ENCODE data around the gene NAE1. TPM values are rescaled to one million over a fixed set of nuclear protein-coding genes. Genes with fewer than 3 reads are reported as not detected.
"Not testable (repeated sequence)": the region's sequence is repeated elsewhere in the genome, so short reads cannot be mapped to it uniquely, and the experiment has no call there.

Gene NAE1
- total RNA-seq, 1 experiment from 2014 or later = 129 TPM

- H3K36me3 Mint-ChIP-seq = no peaks in the 10 kb centered on the region
- TF ChIP-seq HMGXB4 (CRISPR knock-in tag; IDR thresholded peaks at IDR 0.05) (no peak), KAT7 (CRISPR knock-in tag; IDR thresholded peaks at IDR 0.05; ENCODE audit: borderline replicate concordance) (no peak), CREB1 (CRISPR knock-in tag; IDR thresholded peaks at IDR 0.05) (no peak), CREM (CRISPR knock-in tag; IDR thresholded peaks at IDR 0.05) (no peak), ZNF425 (CRISPR knock-in tag; conservative IDR thresholded peaks at IDR 0.05) (no peak), MAX (CRISPR knock-in tag; IDR thresholded peaks at IDR 0.05) (no peak), MYBL2 (CRISPR knock-in tag; IDR thresholded peaks at IDR 0.05) (no peak), ZNF532 (CRISPR knock-in tag; IDR thresholded peaks at IDR 0.05; ENCODE audit: borderline replicate concordance) (no peak), GTF2I (CRISPR knock-in tag; conservative IDR thresholded peaks at IDR 0.05) (no peak)
- H3K4me1 Mint-ChIP-seq = peaks cover 18% of the 10 kb centered on the region
- no peaks in the 10 kb centered on the region for H3K9me3 Mint-ChIP-seq
- POLR2A ChIA-PET = interaction anchor here (1.5 kb wide), 1 partner anchor 18 kb away, joined by 5 read pairs; no protein-coding TSS in a partner anchor
- H3K4me3 Mint-ChIP-seq = no peak overlapping the region
- H3K27ac Mint-ChIP-seq = no peak overlapping the region
- no peak for DNase-seq (ENCODE audit: low spot score)
- no peak for ATAC-seq
- peaks cover 10% of the 10 kb centered on the region for H3K27me3 Mint-ChIP-seq (ENCODE audit: low read depth)
- CTCF ChIA-PET = interaction anchor here (0.5 to 3.7 kb wide), 11 partner anchors 9 to 465 kb away, joined by 3 to 74 read pairs (median 7); partner anchors contain the start of genes NAE1 and PDP2
These were observed 41.1 kb upstream of the NAE1 start for GRCh38 chr16:66871840-66872239.

DNA sequence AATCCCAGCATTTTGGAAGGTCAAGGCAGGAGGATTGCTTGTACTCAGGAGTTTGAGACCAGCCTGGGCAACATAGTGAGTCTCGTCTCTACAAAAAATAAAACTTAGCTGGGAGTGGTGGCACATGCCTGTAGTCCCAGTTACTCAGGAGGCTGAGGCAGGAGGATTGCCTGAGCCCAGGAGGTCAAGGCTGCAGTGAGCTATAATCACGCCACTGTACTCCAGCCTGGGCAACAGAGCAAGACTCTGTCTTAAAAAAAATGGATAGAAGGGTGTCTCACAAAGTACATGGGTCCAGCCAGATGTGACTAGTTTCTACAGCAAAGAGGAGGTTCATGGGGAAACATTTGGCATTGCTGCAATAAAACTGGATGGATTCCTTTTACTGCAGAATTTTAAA lies 40.6 kb upstream of the NAE1 start:
- CTCF ChIA-PET = interaction anchor here (1.8 to 3.7 kb wide), 3 partner anchors 10 to 263 kb away, joined by 4 to 74 read pairs (median 18); partner anchors contain the start of genes NAE1 and PDP2
- Mint-ChIP-seq H3K27me3 (ENCODE audit: low read depth) (peaks cover 10% of the 10 kb centered on the region), H3K4me1 (peaks cover 18% of the 10 kb centered on the region)
- H3K27ac Mint-ChIP-seq; H3K4me3 Mint-ChIP-seq; H3K9me3 Mint-ChIP-seq; DNase-seq (ENCODE audit: low spot score); H3K36me3 Mint-ChIP-seq; ATAC-seq: not testable (repeated sequence)
- POLR2A ChIA-PET = interaction anchor here (0.6 kb wide), 1 partner anchor 72 kb away, joined by 4 read pairs; no protein-coding TSS in a partner anchor

- no peak for ATAC-seq
- DNase-seq (ENCODE audit: low spot score) = no peak
- Mint-ChIP-seq H3K27ac (no peak overlapping the region), H3K4me3 (no peak overlapping the region), H3K4me1 (peaks cover 17% of the 10 kb centered on the region), H3K36me3 (no peaks in the 10 kb centered on the region), H3K9me3 (no peaks in the 10 kb centered on the region), H3K27me3 (ENCODE audit: low read depth) (peaks cover 10% of the 10 kb centered on the region)
- ChIA-PET CTCF (interaction anchor here (1.1 to 3.8 kb wide), 4 partner anchors 11 to 261 kb away, joined by 4 to 100 read pairs (median 23); partner anchors contain the start of genes NAE1 and PDP2), POLR2A (no interaction called here)
- TF ChIP-seq E2F4 (CRISPR knock-in tag; IDR thresholded peaks at IDR 0.05; ENCODE audit: borderline replicate concordance, low read depth) = no peak
- no peak for TF ChIP-seq RORB (CRISPR knock-in tag; IDR thresholded peaks at IDR 0.05)
- no peak for TF ChIP-seq ATF1 (CRISPR knock-in tag; IDR thresholded peaks at IDR 0.05)
- TF ChIP-seq USF1 (CRISPR knock-in tag; IDR thresholded peaks at IDR 0.05) = no peak
- no peak for TF ChIP-seq STAT6 (CRISPR knock-in tag; conservative IDR thresholded peaks at IDR 0.05; ENCODE audit: low read depth)
These were observed 38.6 kb upstream of the NAE1 start for GRCh38 chr16:66869424-66869823.
